ENCODE measurements around the gene RPS6KA2.
"Not testable (repeated sequence)": the region's sequence is repeated elsewhere in the genome, so short reads cannot be mapped to it uniquely, and the experiment has no call there.

Gene RPS6KA2

GRCh38 chr6:166370489-166370888 lies 256.6 kb downstream of the RPS6KA2 start:
- TF ChIP-seq CTCF (IDR thresholded peaks at IDR 0.05; ENCODE audit: low read depth, low read length), result no peak
- no peak overlapping the region for H3K4me3 ChIP-seq (replicated peaks in 1 of 2; ENCODE audit: low read depth in 2 of 2, low read length in 2 of 2)
- no peak for DNase-seq (ENCODE audit: low read depth in 2 of 2)

- H3K4me3 ChIP-seq (replicated peaks in 1 of 2; ENCODE audit: low read depth in 2 of 2, low read length in 2 of 2), result no peak overlapping the region
- DNase-seq (ENCODE audit: low read depth in 2 of 2), result no peak
- no peak for TF ChIP-seq CTCF (IDR thresholded peaks at IDR 0.05; ENCODE audit: low read depth, low read length)
Observed at GRCh38 chr6:166369782-166370181, 257.3 kb downstream of the RPS6KA2 start.

- no peak overlapping the region for H3K4me3 ChIP-seq (replicated peaks in 1 of 2; ENCODE audit: low read depth in 2 of 2, low read length in 2 of 2)
- DNase-seq (ENCODE audit: low read depth in 2 of 2), result peak in 1 of 2 donors; percentile 4
- no peak for TF ChIP-seq CTCF (IDR thresholded peaks at IDR 0.05; ENCODE audit: low read depth, low read length)
Observed at GRCh38 chr6:166366921-166367320, 260.1 kb downstream of the RPS6KA2 start.

GRCh38 chr6:166365806-166366205 lies 261.2 kb downstream of the RPS6KA2 start:
- DNase-seq (ENCODE audit: low read depth in 2 of 2), result peak in 1 of 2 donors; percentile 15

GRCh38 chr6:166365221-166365620 lies 261.8 kb downstream of the RPS6KA2 start:
- DNase-seq (ENCODE audit: low read depth in 2 of 2), result peak; percentile 60 to 84
- H3K4me3 ChIP-seq (replicated peaks in 1 of 2; ENCODE audit: low read depth in 2 of 2, low read length in 2 of 2), result no peak overlapping the region
- TF ChIP-seq CTCF (IDR thresholded peaks at IDR 0.05; ENCODE audit: low read depth, low read length), result no peak

More at GRCh38 chr6:166365806-166366205, 261.2 kb downstream of the RPS6KA2 start:
- no peak overlapping the region for H3K4me3 ChIP-seq (replicated peaks in 1 of 2; ENCODE audit: low read depth in 2 of 2, low read length in 2 of 2)
- TF ChIP-seq CTCF (IDR thresholded peaks at IDR 0.05; ENCODE audit: low read depth, low read length), result no peak

- H3K4me3 ChIP-seq (replicated peaks in 1 of 2; ENCODE audit: low read depth in 2 of 2, low read length in 2 of 2), result no peak overlapping the region
- TF ChIP-seq CTCF (IDR thresholded peaks at IDR 0.05; ENCODE audit: low read depth, low read length), result no peak
- no peak for DNase-seq (ENCODE audit: low read depth in 2 of 2)
Observed at GRCh38 chr6:166364456-166364855, 262.6 kb downstream of the RPS6KA2 start.

GRCh38 chr6:166362427-166362826 lies 264.6 kb downstream of the RPS6KA2 start:
- H3K4me3 ChIP-seq (replicated peaks in 1 of 2; ENCODE audit: low read depth in 2 of 2, low read length in 2 of 2); DNase-seq (ENCODE audit: low read depth in 2 of 2): not testable (repeated sequence)
